ENCODE results near the gene SOD1.

SOD1 gene

DNA sequence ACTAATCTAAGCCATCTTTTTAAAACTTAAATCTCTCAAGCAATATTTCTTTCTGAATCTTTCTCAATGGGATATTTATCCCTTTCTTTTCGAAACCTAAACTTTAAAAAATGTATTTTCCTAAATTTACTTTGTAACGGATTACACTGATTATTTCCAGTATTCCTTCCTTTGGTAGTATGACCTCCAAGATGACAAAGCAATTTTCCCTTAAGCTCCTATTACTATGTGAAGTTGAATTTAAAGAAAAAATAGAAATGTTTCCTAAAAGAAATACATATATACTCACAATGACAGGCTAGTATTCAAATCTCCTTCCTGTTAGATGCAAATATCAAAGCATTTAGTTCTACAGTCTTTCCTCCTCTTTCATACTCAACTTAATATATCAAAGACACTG, 56.6 kb downstream of the SOD1 start:
- DNase-seq (ENCODE audit: low read depth, low spot score) = no peak
- H3K27ac ChIP-seq = no peak overlapping the region

Measured in epithelial cell of prostate (primary cell).